HG02588 (cell line): ENCODE data around the gene PRR5.
"Not testable (repeated sequence)": the region's sequence is repeated elsewhere in the genome, so short reads cannot be mapped to it uniquely, and the experiment has no call there.

ENCODE experiments used
- ATAC-seq: cut with Tn5 transposase; IDR thresholded peaks from one replicate; pipeline ENCODE4 v1.9.1; 2021; ENCODE audit warnings: mild to moderate bottlenecking, moderate library complexity; ENCODE audit not compliant: unreplicated experiment

PRR5 gene

DNA sequence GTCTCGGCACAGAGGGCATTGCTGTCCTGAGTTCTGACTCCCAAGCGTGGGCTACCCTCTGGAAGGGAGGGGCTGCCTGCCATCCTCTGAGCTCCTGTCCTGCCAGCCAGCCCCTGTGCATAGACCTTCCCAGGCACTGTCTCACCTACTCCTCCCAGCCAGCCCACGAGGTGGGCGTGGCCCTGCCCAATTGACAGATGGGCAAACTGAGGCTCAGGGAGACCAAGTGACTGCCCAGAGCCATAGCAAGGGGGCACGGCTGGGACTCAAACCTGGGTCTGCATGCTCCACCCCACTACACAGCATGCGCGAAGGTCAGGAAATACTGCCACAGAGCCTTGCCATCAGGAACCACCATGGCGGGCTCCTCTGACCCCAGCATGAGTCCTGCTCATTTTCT is 29.4 kb upstream of the PRR5 start:
- no peak for ATAC-seq

DNA sequence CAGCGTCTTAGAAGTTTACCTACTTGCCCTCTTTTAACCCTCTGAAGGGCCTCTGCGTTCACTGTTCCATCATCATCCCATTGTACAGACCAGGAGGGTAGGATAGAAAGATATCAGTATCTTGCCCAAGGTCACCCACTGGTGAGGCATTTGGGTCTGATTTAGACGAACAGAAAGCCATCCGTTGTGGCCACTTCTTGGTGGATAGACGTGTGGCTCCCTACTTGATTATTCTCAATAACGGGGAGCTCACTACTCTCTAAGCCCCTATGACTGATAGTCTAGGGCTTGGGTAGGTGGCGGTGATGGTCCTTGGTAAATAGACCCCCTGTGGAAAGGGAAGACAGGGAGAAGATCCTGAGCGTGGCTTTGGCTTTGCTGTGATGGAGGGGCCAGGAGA is 28.6 kb upstream of the PRR5 start:
- no peak for ATAC-seq

DNA sequence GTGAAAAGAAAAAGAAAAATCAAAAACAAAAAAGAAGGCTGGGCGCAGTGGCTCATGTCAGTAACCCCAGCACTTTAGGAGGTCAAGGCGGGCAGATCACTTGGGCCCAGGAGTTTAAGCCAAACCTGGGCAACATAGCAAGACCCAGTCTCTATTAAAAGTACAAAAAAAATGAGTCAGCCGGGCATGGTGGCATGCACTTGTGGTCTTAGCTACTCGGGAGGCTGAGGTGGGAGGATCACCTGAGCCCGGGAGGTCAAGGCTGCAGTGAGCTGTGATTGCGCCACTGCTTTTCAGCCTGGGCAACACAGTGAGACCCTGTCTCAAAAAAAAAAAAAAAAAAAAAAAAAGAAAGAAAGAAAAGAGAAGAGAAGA is 26.0 kb upstream of the PRR5 start:
- ATAC-seq: not testable (repeated sequence)

DNA sequence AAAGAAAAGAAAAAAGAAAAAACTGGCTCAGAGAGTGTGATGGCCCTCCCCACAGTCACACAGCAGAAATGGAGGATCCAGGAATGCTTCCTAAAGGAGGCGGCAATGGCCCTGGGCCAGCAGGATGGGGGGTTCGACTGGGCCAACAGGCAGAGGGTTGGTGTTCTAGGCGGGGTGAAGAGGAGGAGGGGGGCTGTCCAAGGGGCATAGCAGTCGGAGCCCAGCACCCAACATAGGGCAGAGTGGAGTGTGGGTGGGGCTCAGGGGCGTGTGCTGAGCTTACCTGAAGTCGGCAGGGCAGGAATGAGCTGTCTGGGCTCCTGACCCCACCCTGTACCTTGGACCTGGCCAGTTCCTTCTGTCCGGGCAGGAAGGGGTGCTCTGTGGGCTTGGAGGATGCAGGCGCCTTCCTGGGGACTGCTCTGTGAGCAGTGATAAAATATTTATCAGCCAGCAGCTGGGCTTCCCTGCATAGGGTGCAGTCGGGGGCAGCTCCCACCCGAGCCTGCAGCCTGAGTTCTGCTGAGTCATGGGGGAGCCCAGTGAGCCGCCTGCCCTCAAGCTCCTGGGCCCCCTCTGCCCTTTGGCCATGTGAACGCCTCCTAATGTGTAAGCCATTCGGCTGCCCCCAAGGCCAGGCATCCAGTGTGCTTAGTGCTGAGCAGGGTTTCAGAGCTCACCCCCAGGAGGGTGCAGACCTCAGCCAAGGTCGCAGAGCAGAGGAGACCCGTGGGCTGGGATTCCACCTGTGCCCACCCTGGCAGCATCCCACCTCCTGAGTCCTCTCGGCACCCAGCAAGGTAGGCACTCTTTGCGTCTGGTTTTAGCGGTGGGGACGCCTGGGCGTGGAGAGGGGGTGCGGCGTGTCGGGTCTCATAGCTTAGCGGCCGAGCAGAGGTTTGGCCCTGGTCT is 25.3 kb upstream of the PRR5 start:
- no peak for ATAC-seq

DNA sequence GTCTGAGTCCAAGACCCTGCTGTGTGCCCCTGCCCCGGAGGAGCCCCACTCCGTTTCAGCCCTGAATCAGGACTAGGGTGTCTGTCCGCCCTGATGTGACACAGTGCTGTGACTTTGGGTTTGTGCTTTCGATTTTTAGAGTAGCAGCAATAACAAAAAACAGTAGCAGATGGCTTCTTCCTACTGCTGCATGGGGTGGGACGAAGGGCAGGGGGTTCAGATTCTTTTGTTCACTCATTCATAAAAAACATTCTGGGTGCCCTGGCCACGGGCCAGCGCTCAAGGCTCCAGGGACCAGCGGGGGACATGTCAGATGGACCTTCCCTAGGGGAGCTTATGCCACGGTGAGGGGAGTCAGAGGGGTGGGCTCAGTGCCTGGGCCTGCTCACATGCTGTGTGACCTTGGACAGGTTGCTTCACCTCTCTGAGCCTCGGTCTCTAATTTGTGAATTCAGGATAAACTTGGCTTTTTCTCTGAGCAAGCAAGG is 24.6 kb upstream of the PRR5 start:
- no peak for ATAC-seq

DNA sequence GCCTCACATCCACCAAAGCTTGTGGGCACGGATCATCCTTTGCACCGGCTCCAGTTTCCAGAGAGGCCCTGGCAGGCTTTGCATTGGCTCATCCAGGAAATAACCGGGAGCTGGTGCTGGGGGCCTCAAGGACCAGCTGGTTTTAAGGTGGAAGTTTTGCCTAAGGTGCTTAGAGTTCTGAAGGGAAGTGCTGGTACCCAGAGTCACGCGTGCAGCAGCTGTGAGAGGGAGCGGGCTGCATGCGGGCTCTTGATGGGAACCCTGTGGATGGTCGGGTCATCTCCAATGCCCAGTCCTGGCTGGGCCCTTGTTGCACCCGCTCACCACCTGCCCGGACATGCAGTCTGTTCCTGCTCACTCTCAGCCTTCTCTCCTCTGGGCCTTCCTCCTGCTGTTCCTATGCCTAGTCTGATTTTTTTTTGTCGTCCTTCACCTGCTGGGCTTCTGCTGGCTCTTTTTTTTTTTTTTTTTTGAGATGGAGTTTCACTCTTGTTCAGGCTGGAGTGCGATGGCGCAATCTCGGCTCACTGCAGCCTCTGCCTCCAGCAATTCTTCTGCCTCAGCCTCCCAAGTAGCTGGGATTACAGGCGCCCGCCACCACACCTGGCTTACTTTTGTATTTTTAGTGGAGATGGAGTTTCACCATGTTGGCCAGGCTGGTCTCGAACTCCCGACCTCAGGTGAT is 24.0 kb upstream of the PRR5 start:
- no peak for ATAC-seq

DNA sequence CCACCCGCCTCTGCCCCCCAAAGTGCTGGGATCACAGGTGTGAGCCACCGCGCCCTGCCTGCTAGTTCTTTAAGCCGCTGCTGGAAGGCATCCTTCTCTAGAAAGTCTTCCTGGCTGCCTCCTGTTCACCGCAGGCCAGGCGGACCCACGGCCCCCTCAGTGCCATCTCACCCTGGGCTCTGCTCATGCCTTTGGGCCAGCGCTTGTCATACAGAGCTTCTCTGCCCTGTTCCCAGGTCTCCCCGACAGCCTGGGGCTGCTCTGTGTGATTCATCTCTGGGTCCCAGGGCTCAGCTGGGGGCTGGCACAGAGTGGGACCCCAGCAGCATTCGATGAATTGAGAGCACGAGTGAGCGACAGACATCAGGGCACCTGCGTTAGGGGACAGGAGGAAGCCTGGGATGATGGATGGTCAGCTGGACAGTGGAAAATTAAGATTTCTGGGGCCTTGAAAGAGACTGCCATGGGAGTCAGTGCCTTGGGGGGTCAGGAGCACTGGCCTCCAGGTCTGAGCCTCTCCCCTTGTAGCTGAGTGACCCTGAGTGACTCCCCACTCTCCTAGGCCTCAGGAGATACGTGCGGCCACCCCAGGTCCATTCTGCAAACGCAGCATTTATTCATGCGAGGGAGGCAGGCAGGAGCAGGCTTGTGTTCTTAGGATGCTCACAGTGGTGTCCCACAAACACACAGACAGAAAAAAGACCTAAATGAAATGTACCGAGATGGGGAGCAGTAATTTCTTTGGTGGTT is 23.3 kb upstream of the PRR5 start:
- no peak for ATAC-seq

DNA sequence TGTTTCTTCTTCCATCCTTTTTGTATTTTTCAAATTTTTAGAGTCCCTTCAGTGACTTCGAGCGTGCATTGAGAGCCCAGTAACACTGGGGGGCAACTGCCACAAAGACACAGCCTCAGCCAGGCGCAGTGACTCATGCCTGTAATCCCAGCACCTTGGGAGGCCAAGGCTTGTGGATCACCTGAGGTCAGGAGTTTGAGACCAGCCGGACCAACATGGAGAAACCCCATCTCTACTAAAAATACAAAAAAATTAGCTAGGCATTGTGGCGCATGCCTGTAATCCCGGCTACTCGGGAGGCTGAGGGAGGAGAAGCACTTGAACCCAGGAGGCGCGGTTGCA is 22.7 kb upstream of the PRR5 start:
- not testable (repeated sequence) for ATAC-seq

DNA sequence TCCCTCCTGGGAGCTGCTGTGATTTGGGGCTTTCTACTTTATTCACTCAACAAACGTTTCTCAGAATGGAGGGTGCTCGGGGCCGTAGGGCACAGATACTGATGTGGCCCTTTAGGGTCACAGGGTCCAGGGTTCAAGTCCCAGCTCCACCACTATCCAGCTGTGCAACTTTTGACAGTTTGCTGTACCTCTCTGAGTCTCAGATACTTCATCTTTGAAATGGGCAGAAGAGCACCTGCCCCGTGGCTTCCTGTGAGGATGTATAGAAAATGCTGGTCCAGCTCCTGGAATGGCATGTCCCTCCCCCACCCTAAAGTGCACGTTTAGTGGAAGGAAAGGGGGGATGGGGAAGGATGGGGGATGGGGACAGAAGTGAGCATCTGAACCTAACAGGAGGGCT is 21.9 kb upstream of the PRR5 start:
- no peak for ATAC-seq

DNA sequence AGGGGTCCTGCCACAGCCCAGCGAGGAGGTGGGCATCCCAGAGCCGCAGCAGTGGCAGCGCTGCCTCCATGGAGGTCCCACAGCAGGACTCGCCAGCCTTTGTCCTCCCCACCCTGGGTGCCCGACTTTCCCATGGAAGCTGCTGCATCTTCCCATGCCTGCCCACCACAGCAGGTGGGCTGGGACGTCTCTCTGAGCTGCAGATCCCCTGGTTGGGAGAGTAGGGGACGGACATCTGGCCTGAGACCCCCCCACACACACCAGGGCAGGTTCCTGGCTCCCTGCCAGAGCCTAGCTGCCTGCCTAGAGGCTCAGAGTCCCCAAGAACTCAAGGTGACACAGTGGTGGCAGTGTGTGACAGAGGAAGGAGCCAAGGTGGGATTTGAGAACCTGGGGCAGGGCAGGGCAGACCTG is 21.5 kb upstream of the PRR5 start:
- no peak for ATAC-seq

DNA sequence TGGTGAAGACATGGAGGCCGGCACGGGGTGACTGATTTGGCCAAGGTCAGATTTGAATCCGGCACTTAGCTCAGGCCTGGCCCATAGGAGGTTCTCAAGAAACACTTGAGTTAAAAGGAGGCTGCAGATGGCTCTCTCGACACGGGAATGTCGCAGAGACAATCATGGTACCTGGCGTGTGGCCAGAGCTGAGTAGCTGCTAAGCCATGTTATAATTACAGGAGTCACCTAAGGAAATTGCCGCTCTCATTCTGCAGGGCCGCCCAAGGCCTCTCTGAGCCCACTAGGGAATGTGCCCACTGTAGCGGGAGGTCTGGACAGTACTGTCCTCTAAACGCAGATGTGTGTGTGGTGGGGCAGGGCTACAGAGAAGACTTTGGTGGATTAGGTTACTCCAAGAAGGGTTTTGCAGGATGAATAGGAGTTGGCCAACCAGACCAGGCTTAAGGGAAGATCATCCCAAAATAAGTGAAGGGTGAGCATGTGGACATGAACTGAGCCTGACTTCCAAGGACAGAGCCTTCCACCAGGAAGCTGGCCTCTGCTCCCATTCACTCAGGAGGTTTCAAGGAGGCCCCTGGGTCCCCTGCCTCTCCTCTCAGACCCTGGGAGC is 19.3 kb upstream of the PRR5 start:
- ATAC-seq: no peak

DNA sequence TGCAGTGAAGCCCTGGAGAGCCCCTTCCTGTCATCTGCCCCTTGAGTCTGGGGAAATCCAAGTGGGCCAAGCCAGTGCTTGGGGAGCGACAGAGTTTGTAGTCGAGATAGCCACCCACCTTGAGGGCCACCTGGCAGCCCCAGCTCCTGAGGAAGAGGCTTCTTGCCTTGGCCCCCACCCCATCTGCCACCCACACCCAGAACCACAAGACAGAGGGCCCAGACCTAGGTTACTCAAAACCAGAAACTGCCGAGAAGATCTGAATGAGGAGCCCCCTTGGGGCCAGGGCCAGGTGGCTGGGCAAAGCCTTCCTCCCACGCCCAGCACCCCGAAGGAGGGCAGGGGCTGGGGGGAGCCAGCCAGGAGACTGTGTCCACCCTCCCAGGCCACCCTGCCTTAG is 18.8 kb upstream of the PRR5 start:
- peak; percentile 30 for ATAC-seq

DNA sequence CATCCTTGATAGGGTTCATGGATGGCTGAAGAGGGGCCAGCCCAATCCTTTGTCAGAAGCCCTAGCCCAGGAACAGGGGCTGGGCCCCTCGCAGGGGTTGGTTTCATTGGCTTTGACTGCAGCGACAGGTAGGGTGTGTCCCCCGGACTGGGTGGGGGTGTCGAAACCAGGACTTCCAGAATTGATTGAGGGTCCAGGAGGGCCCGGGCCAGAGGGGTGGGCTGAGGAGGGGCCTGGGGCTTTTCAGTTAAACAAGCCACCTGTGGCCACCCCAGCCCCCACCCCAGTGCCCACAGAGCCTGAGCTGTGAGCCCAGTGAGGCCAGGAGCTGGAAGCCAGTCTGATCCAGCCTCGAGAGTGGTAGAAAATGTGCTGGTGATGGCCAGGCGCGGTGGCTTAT is 18.1 kb upstream of the PRR5 start:
- no peak for ATAC-seq

DNA sequence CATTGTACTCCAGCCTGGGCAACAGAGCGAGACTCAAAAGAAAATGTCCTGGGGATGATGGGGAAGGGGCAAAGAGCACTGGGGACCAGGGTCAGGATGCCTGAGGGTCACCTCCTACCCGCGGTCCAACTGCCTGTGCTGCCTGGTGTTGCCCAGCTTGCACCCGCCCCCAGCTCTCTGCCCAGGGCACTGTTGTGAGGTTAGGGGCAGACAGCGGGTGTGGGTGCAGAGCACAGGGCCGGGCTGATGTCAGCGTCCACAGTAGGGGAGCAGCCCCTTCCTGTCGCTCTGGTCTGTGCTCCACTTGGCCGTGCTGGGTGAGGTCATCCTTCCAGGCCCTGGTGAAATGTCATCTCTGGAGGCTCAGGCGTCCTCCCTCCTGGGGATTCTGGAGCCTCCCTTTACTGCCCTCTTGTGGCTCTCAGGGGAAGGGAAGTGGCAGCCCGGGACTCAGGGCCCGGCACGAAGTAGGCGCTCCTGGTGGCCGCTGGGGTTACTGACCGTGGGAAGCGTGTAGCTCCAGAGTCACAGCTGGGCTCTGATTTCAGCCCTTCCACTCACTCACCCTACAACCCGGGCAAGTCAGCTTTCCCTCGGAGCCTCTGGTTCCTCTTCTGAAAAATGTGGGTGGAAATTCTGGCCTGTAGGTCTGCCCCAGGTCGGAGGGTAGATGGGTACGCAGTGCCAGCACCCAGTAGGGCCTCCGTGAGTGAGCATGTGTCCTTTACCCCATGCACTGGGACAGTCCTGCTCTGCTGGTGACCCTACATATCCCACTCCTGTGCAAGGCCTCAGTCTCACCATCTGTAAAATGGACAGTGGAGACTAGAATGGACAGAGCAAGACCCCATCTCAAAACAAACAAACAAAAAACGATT is 17.3 kb upstream of the PRR5 start:
- ATAC-seq: peak; percentile 47

DNA sequence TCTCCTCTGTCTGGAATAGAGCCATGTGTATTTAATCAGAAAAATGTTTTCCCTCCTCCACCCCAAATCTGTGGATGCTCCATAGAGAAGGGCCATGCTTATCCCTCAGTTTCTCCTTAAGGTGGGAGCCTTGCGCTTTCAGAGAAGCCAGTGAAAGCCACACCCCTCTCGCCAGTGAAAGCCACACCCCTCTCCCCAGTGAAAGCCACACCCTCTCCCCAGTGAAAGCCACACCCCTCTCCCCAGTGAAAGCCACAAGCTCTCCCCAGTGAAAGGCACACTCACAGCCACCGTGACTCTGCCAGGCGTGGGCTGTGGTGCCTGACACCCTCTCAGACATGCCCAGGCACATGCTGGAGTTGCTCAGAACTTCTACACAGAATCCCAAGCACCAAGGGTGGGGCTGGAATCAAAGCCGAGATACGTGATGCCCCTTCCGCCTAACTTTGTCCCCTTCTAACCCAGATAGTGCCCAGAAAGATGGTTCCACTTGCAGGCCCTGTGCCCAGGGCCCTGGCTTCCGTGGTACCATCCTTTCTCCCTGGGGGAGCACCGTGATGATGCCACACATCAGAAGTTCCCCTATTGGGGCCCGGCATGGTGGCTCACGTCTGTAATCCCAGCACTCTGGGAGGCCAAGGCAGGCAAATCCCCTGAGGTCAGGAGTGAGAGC is 16.5 kb upstream of the PRR5 start:
- peak; percentile 32 for ATAC-seq

DNA sequence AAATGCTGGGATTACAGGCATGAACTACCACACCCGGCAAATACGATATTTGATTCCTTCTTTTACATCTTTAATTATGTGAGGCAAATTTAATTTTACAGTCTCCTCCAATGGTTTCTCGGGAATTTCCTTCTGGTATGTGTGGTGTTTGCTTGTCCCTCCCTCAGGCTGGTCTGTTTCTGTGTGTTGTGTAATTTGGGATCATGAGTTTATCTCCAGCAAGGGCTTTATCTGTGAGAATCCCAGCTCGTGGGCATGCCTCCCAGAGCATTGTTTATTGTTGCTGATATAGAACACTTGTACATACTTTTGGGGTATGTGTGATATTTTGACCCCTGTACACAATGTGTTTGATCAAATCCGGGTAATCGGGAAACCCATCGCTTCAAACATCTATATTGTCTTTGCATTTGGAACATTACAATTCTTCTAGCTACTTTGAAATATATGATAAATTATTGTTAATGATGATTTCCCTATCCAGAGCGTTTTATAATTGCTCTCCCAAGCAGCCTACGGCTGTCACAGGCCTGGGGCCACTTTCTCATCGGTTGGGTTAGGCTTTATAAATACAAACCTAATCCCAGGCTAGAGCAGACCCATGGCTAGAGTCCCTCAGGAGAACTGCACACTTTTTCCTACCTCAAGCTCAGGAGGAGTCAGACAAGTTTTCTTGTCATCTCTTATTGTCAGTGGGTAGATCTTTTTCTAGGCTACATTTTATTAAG is 15.0 kb upstream of the PRR5 start:
- no peak for ATAC-seq

DNA sequence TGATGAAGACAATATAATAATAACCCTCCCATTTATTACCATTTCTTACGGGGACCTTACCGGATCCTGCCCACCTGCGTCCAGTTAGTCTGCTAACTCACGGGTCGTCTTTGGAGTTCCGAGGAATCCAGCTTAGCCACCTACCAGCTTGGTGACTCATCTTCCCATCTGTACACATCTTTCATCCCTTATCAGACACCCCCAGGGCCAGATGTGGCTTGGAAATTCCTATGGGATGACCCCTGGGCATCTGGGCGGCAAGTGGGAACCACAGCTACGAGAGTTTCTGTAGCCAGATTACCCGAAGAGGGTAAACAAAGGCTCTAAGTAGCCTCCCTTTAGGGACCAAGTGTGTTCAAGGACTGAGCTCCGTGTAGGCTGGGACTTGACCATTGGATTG is 12.8 kb upstream of the PRR5 start:
- no peak for ATAC-seq

DNA sequence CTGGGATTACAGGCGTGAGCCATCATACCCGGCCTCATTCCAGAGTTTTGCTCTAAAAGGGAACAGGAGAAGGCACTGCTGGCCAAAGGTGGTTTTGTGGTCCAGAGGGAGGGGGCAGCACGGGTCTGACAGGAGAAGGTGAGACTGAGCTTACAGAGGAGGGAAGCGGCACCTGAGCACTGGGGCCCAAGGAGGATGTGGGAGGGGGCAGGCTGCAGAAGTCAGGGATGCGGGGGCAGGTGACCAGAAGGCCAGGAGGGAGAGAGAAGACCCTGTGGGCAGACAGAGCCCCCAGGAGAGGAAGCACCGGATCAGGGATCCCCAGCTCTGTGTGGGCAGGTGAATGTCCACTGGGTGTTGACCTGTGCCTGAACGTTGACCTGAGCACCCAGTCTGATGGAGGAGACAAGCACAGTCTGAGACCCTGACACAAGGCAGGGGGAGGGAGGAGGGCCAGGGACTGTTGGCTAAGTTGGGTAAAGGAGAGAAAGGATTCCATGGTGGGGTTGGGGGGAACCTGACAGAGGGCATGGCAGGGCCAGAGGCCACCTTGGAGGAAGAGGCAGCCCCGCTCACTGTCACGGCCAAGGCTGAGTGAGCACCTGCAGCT is 12.0 kb upstream of the PRR5 start:
- ATAC-seq: no peak
